SKM-1 treated with dmso at 0.1 percent for 144 hours (cell line): ENCODE results near the gene RMI2.
"Not testable (repeated sequence)": the region's sequence is repeated elsewhere in the genome, so short reads cannot be mapped to it uniquely, and the experiment has no call there.

Experiments used
- DNase-seq: peaks from one replicate; lab custom pipeline; 2025; ENCODE audit not compliant: unreplicated experiment; lab: John Stamatoyannopoulos, UW

The RMI2 gene

GRCh38 chr16:11350921-11351335 lies 5.7 kb downstream of the RMI2 start:
- no peak for DNase-seq

- DNase-seq, result no peak
Measured at GRCh38 chr16:11353158-11353557, 7.9 kb downstream of the RMI2 start.

DNA sequence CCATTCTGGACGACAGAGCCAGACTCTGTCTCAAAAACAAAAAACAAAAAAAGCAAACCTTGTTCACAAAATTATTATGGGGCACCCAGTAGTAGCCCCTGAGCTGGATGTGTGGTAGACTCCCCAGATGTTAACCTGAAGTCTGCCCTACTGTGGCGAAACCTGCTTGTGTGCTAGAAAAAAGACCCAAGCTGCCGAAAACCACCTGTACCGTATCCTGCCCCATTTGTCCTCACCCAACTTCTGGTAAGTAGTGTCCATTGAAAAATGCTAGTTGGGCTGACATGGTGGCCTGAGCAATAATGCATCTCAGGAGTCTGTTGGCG lies 9.1 kb downstream of the RMI2 start:
- DNase-seq, result no peak

- peak; percentile 13 for DNase-seq
Measured at GRCh38 chr16:11354733-11355574, 9.7 kb downstream of the RMI2 start.

DNA sequence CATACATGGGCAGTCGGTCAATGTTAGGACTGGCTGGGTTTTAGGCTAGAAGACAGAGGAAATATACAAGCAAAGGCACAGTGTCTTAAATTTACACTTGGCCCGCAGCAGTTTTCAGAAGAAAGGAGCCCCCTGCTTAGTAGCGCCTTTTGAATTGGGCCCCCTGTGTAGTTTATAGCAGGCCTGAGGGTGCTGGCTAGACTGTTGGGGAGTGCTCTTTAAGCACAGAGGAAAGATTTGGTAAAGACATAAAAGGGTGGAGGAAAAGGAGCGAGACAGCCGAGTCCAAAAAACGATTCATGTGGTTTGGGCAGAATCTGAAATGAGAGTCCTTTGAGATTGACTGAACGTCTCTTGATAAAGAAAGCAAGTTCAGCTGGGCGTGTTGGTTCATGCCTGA lies 10.6 kb downstream of the RMI2 start:
- no peak for DNase-seq

DNA sequence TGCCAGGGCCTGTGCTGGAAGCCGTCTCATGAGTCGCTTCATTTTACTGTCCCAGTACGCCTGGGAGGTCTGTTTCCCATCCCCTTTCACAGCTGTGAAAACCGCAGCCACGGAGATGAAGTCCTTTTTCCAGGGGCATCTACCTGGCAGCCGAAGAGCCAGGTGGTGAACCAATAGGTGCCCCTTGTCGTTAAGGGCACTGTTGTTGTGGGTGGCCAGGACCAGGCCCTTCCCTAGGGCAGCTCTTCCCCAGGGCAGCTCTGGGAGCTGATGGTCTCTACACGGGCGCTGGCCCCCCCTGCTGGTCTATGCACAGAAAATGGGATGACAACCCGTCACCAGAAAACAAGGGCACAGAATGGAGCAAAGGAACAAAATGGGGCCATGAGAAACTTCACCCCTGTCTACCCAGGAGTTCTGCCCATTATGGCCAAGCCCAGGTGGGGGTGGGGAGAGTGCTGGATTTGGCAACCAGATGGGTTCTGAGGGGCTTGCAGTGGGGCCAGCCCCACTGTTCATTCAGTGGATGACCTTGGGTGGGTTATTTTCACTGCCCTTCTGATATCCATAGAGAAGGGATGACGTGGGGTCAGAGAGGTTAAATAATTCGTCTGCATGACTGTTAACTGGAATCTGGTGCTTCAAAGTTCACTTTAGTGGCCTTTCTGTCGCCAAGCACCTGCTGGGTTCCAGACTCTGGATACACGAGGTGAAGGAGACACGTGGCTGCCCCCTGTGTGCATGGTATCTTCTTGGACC lies 11.5 kb downstream of the RMI2 start:
- peak; percentile 58 for DNase-seq

DNA sequence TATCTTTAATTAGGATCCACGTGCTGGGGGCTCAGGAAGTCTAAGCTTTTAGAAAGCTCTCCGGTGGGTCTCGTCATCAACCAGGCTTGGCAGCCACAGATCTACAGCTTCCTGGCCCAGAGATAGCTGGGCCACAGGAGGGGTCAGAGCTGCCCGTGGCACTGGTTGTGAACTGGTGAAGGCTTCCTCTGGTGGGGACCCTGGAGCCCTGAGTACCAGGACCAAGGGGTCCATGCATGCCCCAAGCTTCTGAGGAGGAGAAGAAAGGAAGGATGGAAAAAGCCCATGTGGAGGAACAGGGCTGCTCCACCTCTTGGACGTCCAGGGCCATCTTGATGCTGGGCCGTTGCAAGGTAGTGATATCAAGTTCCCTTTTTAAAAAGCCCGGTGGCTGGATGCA lies 13.3 kb downstream of the RMI2 start:
- no peak for DNase-seq

DNA sequence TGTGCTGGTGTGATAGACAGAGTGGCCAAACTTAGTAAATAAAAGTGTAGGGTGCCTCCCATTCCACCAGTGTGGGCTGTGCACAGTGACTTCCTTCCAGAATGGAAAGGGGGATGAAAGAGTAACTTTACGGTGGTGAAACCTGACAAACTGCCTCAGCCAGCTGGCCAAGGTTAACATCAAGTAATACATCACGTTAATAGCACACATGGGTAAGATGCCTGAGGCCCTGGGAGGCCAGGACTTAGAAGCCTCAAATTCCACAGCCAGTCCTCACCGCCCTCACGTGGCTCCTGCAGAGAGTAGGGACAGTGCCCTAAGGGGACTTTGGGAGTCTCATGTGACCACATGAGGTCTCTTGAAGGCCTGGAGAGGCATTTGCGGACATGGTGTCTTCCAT lies 14.1 kb downstream of the RMI2 start:
- DNase-seq, result no peak

DNA sequence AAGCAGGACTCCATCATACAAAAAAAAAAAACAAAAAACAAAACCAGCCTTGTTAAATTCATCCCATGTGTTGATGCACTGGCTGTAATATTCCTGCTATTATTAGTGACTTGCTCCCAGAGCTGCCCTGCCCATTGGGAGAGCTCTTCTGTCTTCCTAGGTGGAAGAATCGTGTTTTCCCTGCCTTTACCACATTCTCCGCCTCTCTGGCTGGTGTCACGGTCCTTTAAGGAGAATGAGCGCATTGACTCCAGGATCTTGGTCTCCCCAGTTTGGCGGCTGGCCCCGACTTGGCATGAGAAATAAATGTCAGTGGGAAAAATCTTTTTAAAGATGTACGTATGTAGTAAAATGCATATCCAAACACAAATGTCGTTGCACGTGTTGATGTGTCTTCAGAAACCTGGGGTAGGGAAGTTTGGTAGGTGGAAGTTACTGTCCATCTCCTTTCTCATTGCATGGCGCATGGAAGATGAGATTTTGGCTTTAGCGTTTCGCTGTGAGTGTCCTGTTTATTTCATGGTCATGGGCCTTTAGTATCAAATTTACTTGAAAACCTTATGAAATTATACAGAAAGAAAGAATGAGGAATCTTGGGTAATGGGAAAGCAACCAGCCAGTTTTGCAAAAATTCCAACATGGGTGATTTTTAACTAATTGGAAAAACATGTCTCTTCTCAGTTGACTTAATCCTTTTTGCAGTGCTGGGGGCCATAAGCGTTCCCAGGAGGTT lies 15.5 kb downstream of the RMI2 start:
- no peak for DNase-seq

DNA sequence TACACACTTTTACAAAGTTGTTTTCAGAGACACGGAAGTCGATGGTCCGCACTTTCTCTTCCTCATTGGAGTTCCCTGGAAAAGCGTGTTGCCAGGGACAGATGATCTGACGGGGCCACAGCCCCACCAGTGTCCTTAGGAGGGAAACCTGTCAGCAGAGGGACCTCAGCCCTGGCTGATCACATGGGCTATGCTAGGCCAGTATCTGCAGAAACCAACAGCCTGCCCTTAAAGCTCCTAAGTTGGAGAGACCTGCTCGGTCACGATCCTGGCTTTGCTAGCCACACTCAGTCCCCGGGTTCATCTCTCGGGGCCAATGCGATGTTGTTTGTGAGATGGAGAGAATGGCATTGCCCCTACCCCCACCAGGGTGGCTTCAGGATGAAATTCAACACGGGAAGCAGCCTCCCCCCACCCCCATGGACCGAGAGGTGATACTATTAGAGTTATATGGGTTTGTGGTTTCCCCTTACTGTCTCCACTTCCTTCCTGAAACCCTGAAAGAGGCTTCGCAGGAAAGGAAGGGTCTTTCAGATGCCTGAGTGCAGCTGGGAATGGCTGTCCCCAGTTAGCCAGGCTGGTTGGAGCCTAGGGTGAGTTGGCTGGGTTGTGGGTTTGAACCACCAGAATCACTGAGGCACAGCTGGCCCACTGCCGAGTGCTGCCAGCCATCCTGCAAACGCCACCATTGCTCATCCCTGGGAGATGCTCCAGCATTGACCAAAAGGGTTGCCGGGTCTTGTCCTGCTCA lies 16.6 kb downstream of the RMI2 start:
- peak; percentile 35 for DNase-seq

DNA sequence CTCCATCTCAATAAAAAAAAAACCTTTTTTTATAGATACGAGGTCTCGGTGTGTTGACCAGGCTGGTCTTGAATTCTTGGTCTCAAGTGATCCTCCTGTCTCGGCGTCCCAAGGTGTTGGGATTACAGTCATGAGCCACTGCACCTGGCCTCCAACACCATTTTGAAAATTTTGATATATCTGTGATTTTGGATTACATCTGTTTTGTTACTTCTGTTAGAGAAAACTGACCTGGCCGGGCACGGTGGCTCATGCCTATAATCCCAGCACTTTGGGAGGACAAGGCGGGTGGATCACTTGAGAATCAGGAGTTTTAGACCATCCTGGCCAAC lies 18.6 kb downstream of the RMI2 start:
- DNase-seq, result no peak

GRCh38 chr16:11367483-11367906 lies 22.2 kb downstream of the RMI2 start:
- DNase-seq, result no peak

GRCh38 chr16:11370084-11370931 lies 25.0 kb downstream of the RMI2 start:
- DNase-seq, result peak; percentile 33

GRCh38 chr16:11370932-11371279 lies 25.6 kb downstream of the RMI2 start:
- DNase-seq, result not testable (repeated sequence)

DNA sequence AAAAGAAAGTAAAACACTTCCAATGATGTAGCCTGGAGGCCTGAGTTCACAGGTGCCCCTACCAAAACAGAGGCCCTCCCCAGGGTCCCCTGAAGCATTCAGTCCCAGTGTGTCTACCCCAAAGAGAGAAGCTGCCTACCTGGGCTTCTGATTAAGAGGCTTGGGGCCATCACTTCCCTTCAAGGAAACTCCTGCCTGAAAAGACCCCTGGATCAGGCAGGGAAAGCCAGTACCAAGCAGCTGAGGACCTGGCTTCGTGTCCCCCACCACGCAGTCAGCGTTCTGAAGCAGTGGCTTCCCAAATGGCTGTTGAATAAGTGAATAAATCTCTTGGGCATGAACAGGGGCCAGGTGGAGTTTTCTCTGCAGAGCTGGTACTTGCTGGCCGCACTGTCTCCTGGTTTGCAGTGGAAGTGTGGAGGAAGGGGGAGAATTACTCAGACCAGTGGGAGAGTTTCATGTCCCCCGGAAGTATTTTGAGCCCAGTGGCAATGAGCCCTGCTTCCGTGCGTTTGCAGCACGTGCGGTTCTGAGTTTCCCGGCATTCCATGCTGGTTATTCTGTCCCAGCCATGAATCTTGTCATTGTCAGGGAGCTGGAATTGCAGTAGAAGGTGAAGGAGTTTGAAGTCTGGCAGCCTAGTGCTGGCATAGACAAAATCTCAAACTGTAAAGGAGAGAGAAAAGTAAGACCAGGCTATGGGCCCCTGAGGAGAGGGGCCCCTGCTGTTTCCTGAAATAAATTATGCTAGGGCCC lies 27.0 kb downstream of the RMI2 start:
- no peak for DNase-seq

DNA sequence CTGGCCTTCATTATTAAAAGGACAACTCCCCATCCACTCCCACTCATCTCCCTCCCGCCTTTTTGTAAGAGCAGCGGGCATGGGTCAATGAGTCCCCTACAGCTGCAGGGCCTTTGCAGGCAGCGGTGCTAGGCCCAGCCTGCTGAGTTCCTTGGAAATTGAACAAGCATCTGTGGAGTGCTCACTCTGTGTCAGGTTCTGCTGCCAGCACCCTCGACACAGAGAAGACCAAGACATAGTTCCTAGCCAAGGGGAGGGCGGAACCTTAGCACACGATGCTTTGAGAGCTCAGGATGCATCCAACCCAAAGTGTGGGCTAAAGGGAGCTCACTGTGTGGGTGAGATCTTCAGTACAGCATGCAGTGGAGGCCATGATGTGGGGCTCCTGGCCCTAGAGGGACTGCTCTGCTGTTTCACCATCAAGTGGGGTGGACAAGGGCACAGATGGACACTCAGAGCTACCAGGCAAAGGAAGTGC lies 27.6 kb downstream of the RMI2 start:
- no peak for DNase-seq

DNA sequence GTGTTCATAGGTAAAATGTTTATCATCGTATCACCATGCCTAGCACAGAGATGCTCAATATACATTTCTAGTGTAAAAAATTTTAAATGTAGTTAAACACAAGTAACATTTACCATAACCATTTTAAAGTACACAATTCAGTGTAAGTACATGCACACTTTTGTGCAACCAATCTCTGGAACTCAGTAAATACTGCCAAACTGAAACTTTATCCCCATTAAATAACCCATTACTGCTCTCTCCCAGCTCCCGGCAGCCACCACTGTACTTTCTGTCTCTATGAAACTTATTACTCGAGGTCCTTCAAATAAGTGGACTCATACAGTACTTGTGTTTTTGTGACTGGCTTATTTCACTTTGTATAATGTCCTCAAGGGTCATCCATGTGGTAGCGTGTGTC lies 29.0 kb downstream of the RMI2 start:
- DNase-seq, result no peak

DNA sequence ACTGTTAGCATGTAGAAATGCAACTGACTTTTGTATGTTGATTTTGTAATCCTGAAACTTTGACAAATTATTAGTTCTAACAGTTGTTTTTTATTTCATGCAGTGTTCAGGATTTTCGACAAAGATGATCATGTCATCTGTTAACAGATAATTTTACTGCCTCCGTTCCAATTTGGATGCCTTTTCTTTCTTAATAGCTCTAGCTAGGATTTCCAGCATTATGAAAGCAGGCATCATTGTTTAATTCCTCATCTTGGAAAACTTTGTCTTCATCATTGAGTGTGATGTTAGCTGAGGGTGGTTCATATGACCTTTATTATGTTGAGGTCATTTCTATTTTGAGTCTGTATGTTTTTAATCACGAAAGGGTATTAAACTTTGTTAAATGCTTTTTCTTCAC lies 31.9 kb downstream of the RMI2 start:
- DNase-seq, result no peak

DNA sequence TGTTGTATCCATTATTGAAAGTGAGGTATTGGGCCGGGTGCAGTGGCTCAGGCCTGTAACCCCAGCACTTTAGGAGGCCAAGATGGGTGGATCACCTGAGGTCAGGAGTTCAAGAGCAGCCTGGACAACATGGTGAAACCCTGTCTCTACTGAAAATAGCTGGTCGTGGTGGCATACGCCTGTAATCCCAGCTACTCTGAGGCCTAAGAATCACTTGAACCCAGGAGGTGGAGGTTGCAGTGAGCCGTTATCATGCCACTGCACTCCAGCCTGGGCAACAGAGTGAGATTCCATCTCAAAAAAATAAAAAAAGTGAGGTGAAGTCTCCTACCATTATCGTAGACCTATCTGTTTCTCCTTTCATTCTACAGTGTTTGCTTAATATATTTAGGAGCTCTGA lies 33.7 kb downstream of the RMI2 start:
- DNase-seq, result not testable (repeated sequence)

GRCh38 chr16:11379420-11379819 lies 34.2 kb downstream of the RMI2 start:
- DNase-seq, result no peak
